Endodermal cell (in vitro differentiated cells): ENCODE data around the gene ZNF407. TPM values are rescaled to one million over a fixed set of nuclear protein-coding genes. Genes with fewer than 3 reads are reported as not detected.

ENCODE experiments used
- DNase-seq: peaks from one replicate; pipeline ENCODE4 v3.0.0-alpha.2; 2017
- H3K27ac ChIP-seq: 2 replicates; pipeline ENCODE4 v1.5.1; 2013; ENCODE audit warnings: mild to moderate bottlenecking, low read depth, low read length, moderate library complexity
- H3K27me3 ChIP-seq: 2 replicates; pipeline ENCODE4 v1.6.1; 2013; ENCODE audit warnings: mild to moderate bottlenecking, low read length, moderate library complexity; ENCODE audit not compliant: insufficient read depth, control insufficient read depth, poor library complexity, severe bottlenecking
- H3K36me3 ChIP-seq: 2 replicates; pipeline ENCODE4 v1.7.0; 2013; ENCODE audit warnings: mild to moderate bottlenecking, low read length, moderate library complexity; ENCODE audit not compliant: control insufficient read depth, insufficient read depth
- H3K4me1 ChIP-seq: one replicate; pipeline ENCODE4 v1.7.0; 2013; ENCODE audit warnings: low read length; ENCODE audit not compliant: control insufficient read depth, insufficient read depth
- H3K4me3 ChIP-seq: 2 replicates; pipeline ENCODE4 v1.5.1; 2013; ENCODE audit warnings: mild to moderate bottlenecking, low read length, moderate library complexity
- H3K9ac ChIP-seq: 2 replicates; pipeline ENCODE4 v1.6.1; 2013; ENCODE audit warnings: mild to moderate bottlenecking, low read length, moderate library complexity; ENCODE audit not compliant: poor library complexity, severe bottlenecking; ENCODE audit errors: extremely low read depth
- H3K9me3 ChIP-seq: 2 replicates; pipeline ENCODE4 v1.6.1; 2013; ENCODE audit warnings: mild to moderate bottlenecking, low read length, moderate library complexity; ENCODE audit not compliant: control insufficient read depth
- H3K27ac Mint-ChIP-seq: 2 replicates; pipeline ENCODE4 v1.8.0; 2020; ENCODE audit warnings: mixed read lengths
- H3K27me3 Mint-ChIP-seq: 2 replicates; pipeline ENCODE4 v1.8.0; 2021; ENCODE audit warnings: mild to moderate bottlenecking, mixed read lengths; ENCODE audit not compliant: insufficient read depth
- H3K36me3 Mint-ChIP-seq: 2 replicates; pipeline ENCODE4 v1.8.0; 2020; ENCODE audit warnings: low read depth, mixed read lengths
- H3K4me1 Mint-ChIP-seq: 2 replicates; pipeline ENCODE4 v1.8.0; 2020; ENCODE audit warnings: mixed read lengths
- H3K4me3 Mint-ChIP-seq: 2 replicates; pipeline ENCODE4 v1.8.0; 2020; ENCODE audit warnings: mild to moderate bottlenecking, moderate library complexity, mixed read lengths
- H3K9me3 Mint-ChIP-seq: 2 replicates; pipeline ENCODE4 v1.8.0; 2020; ENCODE audit warnings: mild to moderate bottlenecking, mixed read lengths
- WGBS, 2 experiments: methylation state at CpG; one replicate each; pipeline versions ENCODE4 v1.1.5 to v1.1.7; 2013; ENCODE audit warnings: missing lambda C conversion rate in 2 of 2, mixed read lengths in 1 of 2; ENCODE audit not compliant: insufficient coverage in 1 of 2, insufficient read length in 1 of 2; 5-methylcytosine and 5-hydroxymethylcytosine counted together
- total RNA-seq, 2 donors: library from RNA; stranded (reverse); fragmentation: NEBNext Ultra II Directional in 1 of 2; extraction: Animal tissue kit (Norgen Biotek cat#: 25700) in 1 of 2; gene quantifications; 2 replicates in 1 of 2; 3 replicates in 1 of 2; pipeline ENCODE4 v1.2.1, GENCODE V29; 2021
- TF ChIP-seq, protein P1 (sequence below): fragments of 200-600 bp; sonication (generic); conservative IDR thresholded peaks from 2 replicates; pipeline ENCODE4 v1.5.0; 2021; ENCODE audit warnings: antibody characterized with exemption, mild to moderate bottlenecking

Gene ZNF407
- total RNA-seq, 2 donors from 2014 or later: 7.6 to 13.1 TPM

DNA sequence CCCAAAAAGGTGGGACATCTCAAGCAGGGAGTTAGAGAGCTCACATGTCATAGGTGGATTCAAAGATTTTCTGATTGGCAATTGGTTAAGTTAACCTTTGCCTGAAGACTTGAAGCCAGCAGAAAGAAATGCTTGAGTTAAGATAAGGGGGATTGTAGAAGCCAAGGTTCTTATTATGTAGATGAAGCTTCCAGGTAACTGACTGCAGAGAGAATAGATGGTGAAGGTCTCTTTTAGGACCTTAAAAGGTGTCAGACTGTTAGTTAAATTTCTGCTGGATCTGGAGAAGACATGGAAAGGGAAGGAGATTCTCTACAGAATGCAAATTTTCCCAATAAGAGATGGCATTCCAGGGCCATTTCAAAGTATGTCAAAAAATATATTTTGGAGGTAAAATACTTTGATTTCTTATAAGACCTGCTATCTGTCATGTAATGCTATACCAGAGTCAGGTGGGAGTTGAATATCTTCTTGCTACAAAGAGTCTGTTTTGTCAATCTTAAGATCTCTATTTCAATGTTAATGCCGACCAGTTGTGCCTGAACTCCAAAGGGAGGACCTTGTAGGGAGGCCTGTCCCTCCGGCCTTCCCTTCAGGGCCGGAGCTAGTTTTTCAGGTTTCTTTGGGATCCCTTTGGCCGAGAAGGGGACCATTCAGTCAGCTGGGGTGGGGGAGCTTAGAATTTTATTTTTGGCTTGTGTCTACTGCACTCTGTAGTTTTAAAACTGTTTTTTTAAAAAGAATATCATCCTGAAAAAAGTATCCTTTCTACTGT lies 330.7 kb downstream of the ZNF407 start:
- Mint-ChIP-seq H3K27me3 (no peaks in the 10 kb centered on the region), H3K36me3 (peaks cover 8% of the 10 kb centered on the region), H3K4me1 (no peaks in the 10 kb centered on the region), H3K4me3 (no peak overlapping the region), H3K9me3 (no peaks in the 10 kb centered on the region), H3K27ac (no peak overlapping the region)
- H3K9ac ChIP-seq: no peak overlapping the region
- WGBS, 2 experiments: 70 to 90% methylated on average over 2 to 4 of the region's 4 CpGs
- H3K4me1 ChIP-seq: no peaks in the 10 kb centered on the region
- TF ChIP-seq, protein P1, sequence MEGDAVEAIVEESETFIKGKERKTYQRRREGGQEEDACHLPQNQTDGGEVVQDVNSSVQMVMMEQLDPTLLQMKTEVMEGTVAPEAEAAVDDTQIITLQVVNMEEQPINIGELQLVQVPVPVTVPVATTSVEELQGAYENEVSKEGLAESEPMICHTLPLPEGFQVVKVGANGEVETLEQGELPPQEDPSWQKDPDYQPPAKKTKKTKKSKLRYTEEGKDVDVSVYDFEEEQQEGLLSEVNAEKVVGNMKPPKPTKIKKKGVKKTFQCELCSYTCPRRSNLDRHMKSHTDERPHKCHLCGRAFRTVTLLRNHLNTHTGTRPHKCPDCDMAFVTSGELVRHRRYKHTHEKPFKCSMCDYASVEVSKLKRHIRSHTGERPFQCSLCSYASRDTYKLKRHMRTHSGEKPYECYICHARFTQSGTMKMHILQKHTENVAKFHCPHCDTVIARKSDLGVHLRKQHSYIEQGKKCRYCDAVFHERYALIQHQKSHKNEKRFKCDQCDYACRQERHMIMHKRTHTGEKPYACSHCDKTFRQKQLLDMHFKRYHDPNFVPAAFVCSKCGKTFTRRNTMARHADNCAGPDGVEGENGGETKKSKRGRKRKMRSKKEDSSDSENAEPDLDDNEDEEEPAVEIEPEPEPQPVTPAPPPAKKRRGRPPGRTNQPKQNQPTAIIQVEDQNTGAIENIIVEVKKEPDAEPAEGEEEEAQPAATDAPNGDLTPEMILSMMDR: no peak
- no peak overlapping the region for H3K27ac ChIP-seq
- H3K36me3 ChIP-seq: no peaks in the 10 kb centered on the region
- no peak overlapping the region for H3K4me3 ChIP-seq
- no peak for DNase-seq
- no peaks in the 10 kb centered on the region for H3K9me3 ChIP-seq
- no peaks in the 10 kb centered on the region for H3K27me3 ChIP-seq

GRCh38 chr18:74929110-74929509 lies 331.4 kb downstream of the ZNF407 start:
- H3K9me3 Mint-ChIP-seq: no peaks in the 10 kb centered on the region
- no peaks in the 10 kb centered on the region for H3K27me3 Mint-ChIP-seq
- H3K9me3 ChIP-seq: no peaks in the 10 kb centered on the region
- H3K36me3 Mint-ChIP-seq: peaks cover 8% of the 10 kb centered on the region
- no peak overlapping the region for H3K9ac ChIP-seq
- no peaks in the 10 kb centered on the region for H3K27me3 ChIP-seq
- WGBS, 2 experiments: 91% methylated on average over 8 to 10 of the region's 11 CpGs
- H3K4me3 Mint-ChIP-seq: no peak overlapping the region
- H3K27ac ChIP-seq: no peak overlapping the region
- no peak overlapping the region for H3K4me3 ChIP-seq
- DNase-seq: no peak
- no peaks in the 10 kb centered on the region for H3K4me1 ChIP-seq
- no peak overlapping the region for H3K27ac Mint-ChIP-seq
- H3K36me3 ChIP-seq: no peaks in the 10 kb centered on the region
- TF ChIP-seq, protein P1: no peak
- no peaks in the 10 kb centered on the region for H3K4me1 Mint-ChIP-seq

DNA sequence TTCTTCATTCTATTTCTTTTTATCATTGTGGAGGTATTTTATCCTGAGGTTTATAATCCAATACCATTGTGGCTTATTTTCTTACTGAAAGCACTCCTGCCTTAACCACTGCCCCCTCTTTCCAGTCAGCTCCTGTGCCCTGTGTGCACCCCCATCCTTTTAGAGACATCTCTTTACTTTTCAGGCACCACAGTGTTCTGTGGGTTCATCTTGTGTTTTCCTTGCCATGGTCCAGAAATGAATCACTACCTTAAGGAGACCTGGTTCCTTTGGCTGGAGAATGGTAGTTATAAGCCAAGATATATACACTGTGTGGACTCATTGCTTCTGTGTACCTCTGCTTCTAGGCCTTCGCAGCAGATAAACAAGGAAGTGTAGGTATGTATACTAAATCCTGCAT lies 332.9 kb downstream of the ZNF407 start:
- Histone ChIP-seq H3K36me3 (no peaks in the 10 kb centered on the region), H3K27me3 (no peaks in the 10 kb centered on the region), H3K4me3 (no peak overlapping the region), H3K9me3 (no peaks in the 10 kb centered on the region), H3K27ac (no peak overlapping the region), H3K9ac (no peak overlapping the region), H3K4me1 (no peaks in the 10 kb centered on the region)
- no peaks in the 10 kb centered on the region for H3K9me3 Mint-ChIP-seq
- DNase-seq: no peak
- no peak overlapping the region for H3K27ac Mint-ChIP-seq
- H3K4me3 Mint-ChIP-seq: no peak overlapping the region
- TF ChIP-seq, protein P1: no peak
- H3K36me3 Mint-ChIP-seq: peaks cover 8% of the 10 kb centered on the region
- peaks cover 5% of the 10 kb centered on the region for H3K4me1 Mint-ChIP-seq
- WGBS, 2 experiments: 88% methylated on average over 1 of the region's 1 CpG; no CpG with 5 or more reads in 1 of the 2 experiments
- H3K27me3 Mint-ChIP-seq: no peaks in the 10 kb centered on the region
